Transverse colon (tissue), 4 donors: Measurements from ENCODE around the gene TMEM97.

Experiments
- EP300 ChIP-seq: sonication (generic); formaldehyde crosslinking; IDR thresholded peaks from one replicate; pipeline ENCODE4 v1.6.1; 2017; ENCODE audit warnings: antibody characterized with exemption, low read depth
- POLR2AphosphoS5 ChIP-seq, 3 donors: sonication (generic); formaldehyde crosslinking; IDR thresholded peaks; one replicate each; pipeline ENCODE4 v1.6.1; 2016; ENCODE audit warnings: antibody characterized with exemption in 3 of 3
- TF ChIP-seq, protein P1 (sequence below), 5 experiments: fragments of 200-600 bp in 3 of 5; fragments of 450-650 bp in 2 of 5; sonication (generic) in 3 of 5; IDR thresholded peaks; 1 replicate in 2 of 5; 2 replicates in 3 of 5; pipeline ENCODE4 v1.5.1; 2016 to 2017; ENCODE audit warnings: antibody characterized with exemption in 5 of 5, inconsistent platforms in 3 of 5, mild to moderate bottlenecking in 2 of 5, moderate library complexity in 1 of 5

DNA sequence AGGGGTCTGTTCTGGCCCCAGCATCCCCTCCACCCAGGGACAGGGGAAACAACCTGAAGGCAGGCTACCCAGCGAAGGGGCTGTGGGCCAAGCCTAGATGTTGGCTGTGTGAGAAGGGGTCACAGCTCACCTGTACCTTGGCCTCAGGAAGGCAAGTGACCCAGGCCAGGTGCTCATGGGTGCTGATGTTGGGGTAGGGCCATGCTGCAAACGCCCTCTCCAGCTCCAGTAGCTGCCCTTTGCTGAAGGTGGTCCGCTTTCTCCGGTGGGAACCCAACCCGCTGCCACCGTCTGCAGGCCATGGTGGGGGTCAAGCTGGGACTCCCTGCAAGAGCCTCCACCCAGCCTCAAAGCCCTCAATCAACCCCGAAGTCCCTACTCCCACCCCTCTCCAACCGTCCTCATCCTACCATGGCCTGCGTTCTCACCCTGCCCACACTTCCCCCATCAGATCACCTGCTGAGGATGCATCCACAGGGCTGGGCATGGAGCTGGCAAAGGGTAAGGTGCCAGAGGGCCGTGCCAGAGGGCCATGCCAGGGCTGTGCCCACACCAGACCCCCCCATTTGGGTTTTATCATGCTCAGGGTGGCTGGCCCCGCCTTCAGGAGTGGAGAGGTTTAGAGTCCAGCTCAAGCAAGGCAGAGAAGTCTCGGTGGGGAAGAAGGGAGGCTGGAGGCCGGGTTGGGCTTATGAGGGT lies 45.8 kb downstream of the TMEM97 start, which contains the start of gene SEBOX:
- TF ChIP-seq, protein P1, sequence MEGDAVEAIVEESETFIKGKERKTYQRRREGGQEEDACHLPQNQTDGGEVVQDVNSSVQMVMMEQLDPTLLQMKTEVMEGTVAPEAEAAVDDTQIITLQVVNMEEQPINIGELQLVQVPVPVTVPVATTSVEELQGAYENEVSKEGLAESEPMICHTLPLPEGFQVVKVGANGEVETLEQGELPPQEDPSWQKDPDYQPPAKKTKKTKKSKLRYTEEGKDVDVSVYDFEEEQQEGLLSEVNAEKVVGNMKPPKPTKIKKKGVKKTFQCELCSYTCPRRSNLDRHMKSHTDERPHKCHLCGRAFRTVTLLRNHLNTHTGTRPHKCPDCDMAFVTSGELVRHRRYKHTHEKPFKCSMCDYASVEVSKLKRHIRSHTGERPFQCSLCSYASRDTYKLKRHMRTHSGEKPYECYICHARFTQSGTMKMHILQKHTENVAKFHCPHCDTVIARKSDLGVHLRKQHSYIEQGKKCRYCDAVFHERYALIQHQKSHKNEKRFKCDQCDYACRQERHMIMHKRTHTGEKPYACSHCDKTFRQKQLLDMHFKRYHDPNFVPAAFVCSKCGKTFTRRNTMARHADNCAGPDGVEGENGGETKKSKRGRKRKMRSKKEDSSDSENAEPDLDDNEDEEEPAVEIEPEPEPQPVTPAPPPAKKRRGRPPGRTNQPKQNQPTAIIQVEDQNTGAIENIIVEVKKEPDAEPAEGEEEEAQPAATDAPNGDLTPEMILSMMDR (IDR thresholded peaks at IDR 0.05): no peak
- no peak for TF ChIP-seq EP300
- TF ChIP-seq POLR2AphosphoS5 (IDR thresholded peaks at IDR 0.05): no peak
